Effector memory CD8-positive, alpha-beta T cell (primary cell): Measurements from ENCODE around the gene EEFSEC.

Experiments
- ATAC-seq: fragments of 150-1000 bp; cut with Tn5 transposase; replicated peaks from 2 replicates; pipeline ENCODE4 v1.10.0; 2021; ENCODE audit warnings: mild to moderate bottlenecking, moderate library complexity
- DNase-seq, 3 experiments: peaks; one replicate each; pipeline ENCODE4 v3.0.0; 2021
- H3K27ac Mint-ChIP-seq, 2 donors: one replicate each; pipeline ENCODE4 v1.8.0; 2022; ENCODE audit warnings: mild to moderate bottlenecking in 2 of 2, mixed read lengths in 2 of 2, moderate library complexity in 2 of 2
- H3K27me3 Mint-ChIP-seq, 2 donors: one replicate each; pipeline ENCODE4 v1.8.0; 2022; ENCODE audit warnings: mixed read lengths in 2 of 2
- H3K36me3 Mint-ChIP-seq: one replicate; pipeline ENCODE4 v1.8.0; 2022; ENCODE audit warnings: mild to moderate bottlenecking, moderate library complexity, mixed read lengths; ENCODE audit not compliant: insufficient read depth
- H3K4me1 Mint-ChIP-seq, 2 donors: one replicate each; pipeline ENCODE4 v1.8.0; 2022; ENCODE audit warnings: low read depth in 2 of 2, mixed read lengths in 2 of 2
- H3K4me3 Mint-ChIP-seq, 2 donors: one replicate each; pipeline ENCODE4 v1.8.0; 2022; ENCODE audit warnings: mild to moderate bottlenecking in 2 of 2, mixed read lengths in 2 of 2, moderate library complexity in 2 of 2
- H3K9me3 Mint-ChIP-seq, 2 donors: one replicate each; pipeline ENCODE4 v1.8.0; 2022; ENCODE audit warnings: mixed read lengths in 2 of 2

The EEFSEC gene

DNA sequence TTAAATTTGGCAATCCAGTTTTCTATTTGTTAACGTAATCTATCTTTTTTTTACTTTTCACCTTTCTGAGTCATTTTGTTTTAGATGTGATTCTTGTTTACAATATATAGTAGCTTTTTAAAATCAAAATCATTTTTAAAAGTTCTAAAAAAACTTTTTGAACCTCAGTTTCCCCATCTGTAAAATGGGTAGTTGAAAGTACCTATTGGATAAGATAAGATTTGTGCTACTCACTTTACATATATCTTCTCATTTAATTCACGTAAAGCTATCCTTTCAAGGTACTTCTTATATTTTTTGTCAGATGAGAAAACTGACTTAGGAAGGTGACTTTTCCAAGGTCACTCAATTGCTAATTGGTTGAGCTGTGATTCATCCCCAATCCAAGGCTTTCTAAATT lies 153.2 kb downstream of the EEFSEC start:
- no peaks in the 10 kb centered on the region for H3K9me3 Mint-ChIP-seq
- DNase-seq (no peak), ATAC-seq (no peak)
- no peak overlapping the region for H3K27ac Mint-ChIP-seq
- peaks cover 0 to 4% of the 10 kb centered on the region in 2 donors for H3K4me1 Mint-ChIP-seq
- peaks cover 2% of the 10 kb centered on the region for H3K36me3 Mint-ChIP-seq
- no peak overlapping the region for H3K4me3 Mint-ChIP-seq
- no peaks in the 10 kb centered on the region for H3K27me3 Mint-ChIP-seq

DNA sequence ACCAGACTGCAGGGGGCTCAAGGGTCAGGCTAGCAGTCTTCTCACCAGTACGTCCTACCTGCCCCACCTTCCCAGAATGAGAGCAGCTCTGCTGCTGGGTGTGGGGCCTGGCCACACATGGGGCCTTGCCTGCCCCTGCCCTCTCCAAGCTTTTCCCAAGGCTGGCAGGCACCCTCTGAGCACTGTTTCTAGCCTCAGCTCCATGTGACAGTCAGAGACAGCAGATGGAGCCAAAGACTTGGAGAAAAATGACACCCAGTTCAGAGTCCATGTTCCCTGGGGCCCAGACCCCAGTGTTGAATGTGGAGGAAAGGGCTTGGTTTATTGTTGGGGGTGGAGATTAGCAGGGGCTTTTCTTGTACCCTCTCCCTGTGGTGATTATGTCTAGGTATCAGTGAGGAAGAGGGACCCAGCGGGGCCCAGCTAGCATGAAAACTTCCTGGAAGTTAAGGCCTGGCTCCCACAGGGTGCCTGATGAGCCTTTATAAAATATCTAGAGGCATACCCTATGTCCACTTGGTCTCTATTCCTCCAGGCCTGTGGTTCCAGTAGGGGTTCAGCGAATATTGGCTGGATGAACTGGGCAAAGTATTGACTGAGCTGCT lies 153.8 kb downstream of the EEFSEC start:
- ATAC-seq (no peak), DNase-seq (no peak)
- Mint-ChIP-seq H3K36me3 (peaks cover 2% of the 10 kb centered on the region), H3K27ac (no peak overlapping the region), H3K4me3 (no peak overlapping the region), H3K9me3 (no peaks in the 10 kb centered on the region), H3K4me1 (peaks cover 2 to 4% of the 10 kb centered on the region in 2 donors), H3K27me3 (no peaks in the 10 kb centered on the region)

DNA sequence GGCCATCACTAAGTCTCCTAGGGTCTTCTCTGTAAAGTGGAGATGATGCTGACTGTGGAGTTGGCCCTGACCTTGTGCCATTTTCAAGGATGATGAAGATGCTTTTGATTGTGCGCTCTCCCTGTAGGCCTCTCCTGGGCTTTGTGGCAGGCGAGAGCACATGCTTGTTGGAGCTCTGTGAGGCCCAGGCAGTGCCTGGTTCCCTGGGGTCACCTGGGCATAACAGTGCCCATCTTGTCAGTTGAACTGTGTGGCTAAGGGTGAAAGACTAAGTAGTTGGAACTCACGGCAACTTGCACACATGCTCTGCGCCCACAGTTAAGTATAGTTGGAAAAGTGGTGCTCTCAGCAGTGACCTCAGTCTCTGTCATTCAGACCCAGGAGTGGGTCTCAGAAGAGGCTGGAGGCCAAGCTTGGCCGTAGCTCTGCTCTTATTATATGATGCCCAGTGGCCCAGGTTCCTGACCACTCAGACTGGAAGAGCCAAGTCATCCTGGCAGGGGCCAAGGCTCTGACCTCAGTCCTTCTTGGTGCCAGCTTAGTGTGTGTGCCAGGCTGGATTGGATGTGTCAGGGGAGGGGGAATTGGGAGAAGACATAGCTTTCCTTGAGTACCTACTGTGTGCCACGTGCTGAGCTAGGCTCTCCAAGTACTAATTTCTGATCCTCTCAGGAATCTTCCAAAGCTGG lies 154.6 kb downstream of the EEFSEC start:
- DNase-seq = no peak
- no peak overlapping the region for H3K27ac Mint-ChIP-seq
- H3K9me3 Mint-ChIP-seq = no peaks in the 10 kb centered on the region
- no peak for ATAC-seq
- H3K4me1 Mint-ChIP-seq = peaks cover 2 to 4% of the 10 kb centered on the region in 2 donors
- H3K4me3 Mint-ChIP-seq = no peak overlapping the region
- H3K27me3 Mint-ChIP-seq = no peaks in the 10 kb centered on the region
- peaks cover 2% of the 10 kb centered on the region for H3K36me3 Mint-ChIP-seq

GRCh38 chr3:128309026-128309425 lies 155.7 kb downstream of the EEFSEC start:
- H3K27ac Mint-ChIP-seq = no peak overlapping the region
- peaks cover 2 to 4% of the 10 kb centered on the region in 2 donors for H3K4me1 Mint-ChIP-seq

GRCh38 chr3:128310286-128311058 lies 157.2 kb downstream of the EEFSEC start:
- no peak overlapping the region for H3K4me3 Mint-ChIP-seq
- peaks cover 2% of the 10 kb centered on the region for H3K36me3 Mint-ChIP-seq
- DNase-seq = no peak
- H3K27me3 Mint-ChIP-seq = no peaks in the 10 kb centered on the region
- peaks cover 2 to 11% of the 10 kb centered on the region in 2 donors for H3K4me1 Mint-ChIP-seq
- H3K9me3 Mint-ChIP-seq = no peaks in the 10 kb centered on the region
- H3K27ac Mint-ChIP-seq = peak overlapping the region in 1 of 2 donors; percentile 6
- no peak for ATAC-seq

More at GRCh38 chr3:128309026-128309425, 155.7 kb downstream of the EEFSEC start:
- peaks cover 2% of the 10 kb centered on the region for H3K36me3 Mint-ChIP-seq
- H3K27me3 Mint-ChIP-seq = no peaks in the 10 kb centered on the region
- ATAC-seq (no peak), DNase-seq (no peak)
- no peak overlapping the region for H3K4me3 Mint-ChIP-seq
- H3K9me3 Mint-ChIP-seq = no peaks in the 10 kb centered on the region

DNA sequence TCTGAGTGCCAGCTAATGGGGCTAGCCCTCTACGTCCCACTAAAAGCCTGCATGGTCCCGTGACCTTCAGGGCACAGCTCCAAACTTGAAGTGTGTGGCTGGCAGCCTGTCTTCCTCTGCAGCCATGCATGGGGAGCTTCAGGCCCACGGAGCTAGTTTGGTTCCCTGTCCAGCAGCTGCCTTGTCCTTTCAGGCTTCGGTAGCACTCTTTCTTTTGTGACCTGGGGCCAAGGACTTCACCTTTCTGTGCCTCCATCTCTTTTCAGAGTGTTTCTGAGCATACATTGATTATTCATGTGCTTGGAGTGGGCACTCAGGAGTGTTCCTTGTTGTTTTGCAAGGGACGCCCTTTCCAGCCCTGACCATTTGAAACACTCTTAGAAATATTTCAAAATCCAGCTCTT lies 158.2 kb downstream of the EEFSEC start:
- Mint-ChIP-seq H3K27me3 (no peaks in the 10 kb centered on the region), H3K4me1 (peaks cover 8 to 17% of the 10 kb centered on the region in 2 donors), H3K27ac (no peak overlapping the region), H3K36me3 (peaks cover 2% of the 10 kb centered on the region), H3K4me3 (no peak overlapping the region), H3K9me3 (no peaks in the 10 kb centered on the region)
- DNase-seq = no peak
- no peak for ATAC-seq

DNA sequence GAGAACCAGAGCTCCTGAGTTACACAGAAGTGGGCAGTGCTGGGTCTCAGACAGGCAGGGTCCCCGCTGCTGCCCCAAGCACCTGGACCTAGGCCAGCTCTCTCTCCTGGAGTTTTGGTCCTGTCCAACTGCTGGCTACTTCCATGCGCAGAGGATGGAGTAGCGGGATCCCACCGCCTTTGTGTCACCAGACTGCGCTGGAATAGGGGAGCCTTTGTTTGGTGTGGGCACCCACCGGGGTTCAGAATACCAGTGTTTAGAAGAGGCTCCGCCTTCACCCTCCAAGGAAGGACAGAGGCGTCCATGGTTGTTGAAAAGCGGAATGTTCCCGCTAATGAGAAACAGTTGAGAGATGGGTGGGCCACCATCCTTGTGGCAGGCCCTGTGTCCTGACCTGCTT lies 159.0 kb downstream of the EEFSEC start:
- H3K4me3 Mint-ChIP-seq = no peak overlapping the region
- ATAC-seq = no peak
- no peaks in the 10 kb centered on the region for H3K27me3 Mint-ChIP-seq

DNA sequence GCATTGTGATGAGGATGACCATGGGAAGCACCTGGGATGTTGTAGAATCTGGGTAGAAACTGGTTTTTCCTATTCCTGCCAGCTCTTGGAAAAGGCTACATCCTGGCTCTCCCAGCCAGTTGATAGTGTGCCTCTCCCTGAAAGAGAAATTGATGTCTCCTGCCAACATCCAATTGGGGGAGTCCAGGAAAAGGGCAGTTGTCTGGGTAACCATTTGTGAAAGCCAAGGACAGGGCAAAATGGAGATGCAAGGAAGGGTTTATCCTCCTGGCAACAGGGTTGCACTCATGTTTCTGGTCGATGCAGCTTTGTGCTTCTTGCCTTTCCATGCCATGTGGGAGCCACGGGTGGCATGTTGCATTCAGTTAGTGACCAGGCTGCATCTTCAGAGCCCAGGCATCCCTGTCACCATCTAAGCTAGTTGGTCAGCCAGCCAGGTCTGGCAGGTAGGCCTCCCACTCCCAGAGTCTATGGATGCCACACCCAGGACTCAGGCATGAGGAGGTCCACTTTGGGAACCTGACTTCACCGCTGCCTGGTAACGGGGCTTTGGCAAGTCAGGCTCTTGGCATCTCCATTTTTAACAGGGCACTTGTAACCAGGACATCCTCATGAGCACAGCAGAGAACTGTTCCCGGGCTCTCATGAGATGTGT lies 159.9 kb downstream of the EEFSEC start:
- H3K4me1 Mint-ChIP-seq = peaks cover 15 to 22% of the 10 kb centered on the region in 2 donors
- ATAC-seq (no peak), DNase-seq (no peak)
- no peaks in the 10 kb centered on the region for H3K9me3 Mint-ChIP-seq
- no peak overlapping the region for H3K27ac Mint-ChIP-seq
- no peak overlapping the region for H3K4me3 Mint-ChIP-seq
- no peaks in the 10 kb centered on the region for H3K27me3 Mint-ChIP-seq
- no peaks in the 10 kb centered on the region for H3K36me3 Mint-ChIP-seq

More for the DNA sequence above, 159.0 kb downstream of the EEFSEC start:
- H3K9me3 Mint-ChIP-seq = no peaks in the 10 kb centered on the region
- peaks cover 11 to 22% of the 10 kb centered on the region in 2 donors for H3K4me1 Mint-ChIP-seq
- no peak for DNase-seq
- peaks cover 2% of the 10 kb centered on the region for H3K36me3 Mint-ChIP-seq
- H3K27ac Mint-ChIP-seq = no peak overlapping the region

- H3K9me3 Mint-ChIP-seq = no peaks in the 10 kb centered on the region
- peaks cover 18 to 22% of the 10 kb centered on the region in 2 donors for H3K4me1 Mint-ChIP-seq
- H3K36me3 Mint-ChIP-seq = no peaks in the 10 kb centered on the region
- no peak overlapping the region for H3K27ac Mint-ChIP-seq
- no peak for ATAC-seq
- H3K27me3 Mint-ChIP-seq = no peaks in the 10 kb centered on the region
- no peak overlapping the region for H3K4me3 Mint-ChIP-seq
- no peak for DNase-seq
Measured at GRCh38 chr3:128313935-128314334, 160.7 kb downstream of the EEFSEC start.

- Mint-ChIP-seq H3K9me3 (no peaks in the 10 kb centered on the region), H3K27me3 (no peaks in the 10 kb centered on the region), H3K36me3 (no peaks in the 10 kb centered on the region), H3K4me1 (peaks cover 18 to 22% of the 10 kb centered on the region in 2 donors), H3K4me3 (no peak overlapping the region), H3K27ac (peak overlapping the region in 1 of 2 donors; percentile 35)
- DNase-seq (no peak), ATAC-seq (no peak)
Measured at GRCh38 chr3:128315313-128315712, 162.0 kb downstream of the EEFSEC start.

DNA sequence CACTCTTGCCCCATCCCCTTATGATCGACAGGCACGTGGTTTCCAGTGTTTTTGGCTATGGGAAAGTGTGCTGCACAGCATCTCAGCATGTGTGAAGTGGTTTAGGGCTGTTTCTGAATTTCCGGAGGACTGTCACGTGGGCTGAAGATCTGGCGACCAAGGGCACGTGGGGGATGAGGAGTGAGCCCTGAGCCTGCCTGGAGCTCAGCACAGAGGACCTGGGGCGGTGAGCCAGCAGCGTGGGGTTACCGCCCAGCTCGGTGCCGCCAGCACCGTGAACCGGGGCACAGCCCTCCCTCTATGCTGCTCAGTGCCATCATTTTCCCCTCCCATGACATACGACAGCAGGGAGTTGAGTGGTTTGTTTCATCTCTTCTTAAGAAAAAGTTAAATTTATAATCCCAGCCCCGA lies 163.2 kb downstream of the EEFSEC start:
- DNase-seq = peak; percentile 28 to 36 (median 34)
- Mint-ChIP-seq H3K4me1 (peaks cover 18 to 21% of the 10 kb centered on the region in 2 donors), H3K4me3 (peak overlapping the region; percentile 49 to 54), H3K36me3 (no peaks in the 10 kb centered on the region), H3K27me3 (no peaks in the 10 kb centered on the region), H3K9me3 (no peaks in the 10 kb centered on the region), H3K27ac (peak overlapping the region; percentile 22 to 56)
- peak; percentile 93 for ATAC-seq

GRCh38 chr3:128317101-128317697 lies 163.9 kb downstream of the EEFSEC start:
- peaks cover 16 to 21% of the 10 kb centered on the region in 2 donors for H3K4me1 Mint-ChIP-seq
- no peaks in the 10 kb centered on the region for H3K36me3 Mint-ChIP-seq
- no peaks in the 10 kb centered on the region for H3K27me3 Mint-ChIP-seq
- no peak overlapping the region for H3K4me3 Mint-ChIP-seq
- peak overlapping the region; percentile 22 to 56 for H3K27ac Mint-ChIP-seq
- DNase-seq (no peak), ATAC-seq (no peak)
- H3K9me3 Mint-ChIP-seq = no peaks in the 10 kb centered on the region

DNA sequence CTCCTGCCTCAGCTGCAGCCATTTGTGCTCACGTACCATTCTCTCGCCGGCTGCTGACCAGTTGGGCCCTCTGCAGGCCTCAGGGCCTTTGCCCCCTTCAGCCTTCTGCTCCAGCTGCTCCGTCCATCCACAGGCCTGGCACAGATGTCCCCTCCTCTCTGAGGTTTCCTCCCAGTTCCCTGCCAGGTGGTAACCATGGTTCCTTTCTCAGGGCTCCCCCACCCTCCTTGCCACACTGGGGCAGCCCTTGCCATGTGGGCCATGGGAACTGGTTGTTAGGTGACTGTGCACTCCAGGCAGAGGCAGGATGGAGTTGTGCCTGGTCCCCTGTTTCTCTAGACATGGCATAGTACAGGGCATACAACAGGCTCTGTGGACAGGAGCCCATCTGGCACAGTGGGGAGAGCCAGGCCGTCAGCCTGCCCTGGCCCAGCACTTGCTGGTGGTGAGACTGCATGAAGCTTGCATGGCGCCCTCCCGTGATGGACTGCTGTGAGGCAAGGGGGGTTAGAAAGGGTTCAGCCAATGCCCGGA lies 164.5 kb downstream of the EEFSEC start:
- no peak for ATAC-seq
- Mint-ChIP-seq H3K4me1 (peaks cover 16 to 21% of the 10 kb centered on the region in 2 donors), H3K36me3 (no peaks in the 10 kb centered on the region), H3K9me3 (no peaks in the 10 kb centered on the region), H3K27me3 (no peaks in the 10 kb centered on the region), H3K4me3 (no peak overlapping the region), H3K27ac (peak overlapping the region; percentile 22 to 35)
- no peak for DNase-seq
